ENCODE measurements around the gene ULK1.

The ULK1 gene

DNA sequence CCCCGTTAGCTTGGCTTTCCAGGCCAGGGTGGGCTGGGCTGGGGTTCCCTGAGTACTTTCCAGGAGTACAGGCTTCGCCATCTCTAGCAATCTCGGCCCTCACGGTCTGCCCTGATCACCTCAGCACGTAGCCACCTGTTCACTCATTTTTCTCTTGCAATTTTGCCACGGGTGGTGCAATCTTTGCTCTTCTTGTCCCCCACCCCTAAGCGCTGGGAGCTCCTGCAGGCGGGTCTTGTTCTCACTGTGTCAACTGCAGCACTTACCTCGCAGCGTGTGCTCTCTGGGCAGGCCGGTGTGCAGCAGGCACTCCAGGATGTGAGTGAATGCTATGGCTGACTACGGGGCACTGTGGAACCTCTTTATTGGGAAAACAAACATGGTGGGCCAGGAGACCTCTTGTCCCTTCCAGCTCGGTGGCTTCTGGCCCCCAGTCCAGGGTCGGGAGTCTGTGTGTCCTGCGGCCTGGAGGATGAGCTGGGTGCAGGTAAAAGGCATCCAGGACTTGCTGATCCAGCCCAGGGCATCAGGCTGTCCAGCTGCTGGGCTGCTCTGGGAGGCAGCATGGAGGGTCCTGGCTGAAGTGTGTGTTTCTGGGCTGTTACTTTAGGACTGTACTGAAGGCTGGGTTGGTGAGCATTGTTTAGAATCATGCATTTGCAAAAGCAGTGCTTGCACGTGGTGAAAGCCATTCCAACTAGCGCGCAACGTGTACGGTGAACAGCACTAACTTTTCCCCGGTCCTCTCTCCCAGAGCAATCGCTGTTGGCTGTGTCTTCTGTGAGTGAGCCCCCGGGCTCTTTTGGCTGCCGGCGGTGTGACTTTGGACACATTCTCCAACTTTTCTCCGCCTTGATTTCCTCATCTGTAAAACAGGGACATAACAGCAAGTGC lies 1.5 kb upstream of the ULK1 start:
- no peak for DNase-seq (ENCODE audit: low spot score)

DNA sequence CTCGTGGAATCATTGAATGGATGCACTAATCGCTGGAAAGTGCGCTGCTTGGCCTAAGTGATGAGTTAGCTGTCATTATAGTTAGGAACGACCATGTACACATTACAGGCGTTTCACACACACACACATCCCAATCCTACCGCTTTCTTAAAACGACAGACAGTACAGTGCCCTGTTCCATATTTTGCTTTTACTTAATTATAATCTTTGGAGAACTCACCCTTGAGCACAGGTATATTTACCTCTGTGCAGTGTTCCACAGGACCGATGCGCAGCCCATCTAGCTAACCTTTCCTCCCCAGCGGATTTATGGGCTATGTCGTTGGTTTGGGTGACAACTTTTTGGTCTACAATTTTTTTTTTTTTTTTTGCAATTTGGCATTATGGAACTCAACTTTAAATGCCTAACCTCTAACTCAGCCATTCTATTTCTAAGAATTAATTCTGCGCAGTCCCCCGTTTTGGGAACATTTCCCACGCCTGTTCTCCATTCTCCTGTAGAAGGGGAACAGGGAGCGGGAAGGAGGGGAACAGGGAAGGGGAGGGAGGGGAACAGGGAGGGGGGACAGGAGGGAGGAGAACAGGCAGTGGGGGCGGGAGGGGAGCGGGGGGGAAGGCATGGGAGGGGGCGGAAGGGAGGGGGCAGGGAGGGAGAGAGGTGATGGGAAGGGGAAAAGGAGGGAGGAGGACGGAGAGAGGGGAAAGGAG lies 663 bp upstream of the ULK1 start:
- no peak for DNase-seq (ENCODE audit: low spot score)

DNA sequence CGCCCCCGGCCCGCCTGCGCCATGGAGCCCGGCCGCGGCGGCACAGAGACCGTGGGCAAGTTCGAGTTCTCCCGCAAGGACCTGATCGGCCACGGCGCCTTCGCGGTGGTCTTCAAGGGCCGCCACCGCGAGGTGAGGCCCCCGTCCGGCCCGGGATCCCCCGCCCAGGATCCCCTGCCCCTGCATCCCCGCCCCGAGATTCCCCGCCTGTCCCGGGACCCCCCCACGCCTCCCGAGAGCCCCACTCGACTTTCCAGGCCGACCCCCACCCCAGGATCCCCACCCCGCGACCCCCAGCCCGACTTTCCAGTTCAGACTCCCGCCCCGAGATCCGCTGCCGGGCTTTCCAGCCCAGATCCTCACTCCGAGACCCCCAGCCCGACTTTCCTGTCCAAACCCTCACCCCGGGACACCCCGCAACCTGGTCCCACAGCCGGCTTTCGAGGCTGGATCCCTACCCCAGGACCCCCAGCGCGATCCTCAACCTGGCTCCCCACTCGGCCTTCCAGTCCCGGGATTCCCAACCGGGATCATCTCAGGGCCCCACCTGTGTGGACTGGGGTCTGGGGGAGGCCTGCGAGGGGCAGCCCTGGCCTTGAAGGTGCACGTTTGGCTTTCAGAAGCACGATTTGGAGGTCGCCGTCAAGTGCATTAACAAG lies 688 bp downstream of the ULK1 start:
- DNase-seq (ENCODE audit: low spot score), result peak; percentile 46

DNA sequence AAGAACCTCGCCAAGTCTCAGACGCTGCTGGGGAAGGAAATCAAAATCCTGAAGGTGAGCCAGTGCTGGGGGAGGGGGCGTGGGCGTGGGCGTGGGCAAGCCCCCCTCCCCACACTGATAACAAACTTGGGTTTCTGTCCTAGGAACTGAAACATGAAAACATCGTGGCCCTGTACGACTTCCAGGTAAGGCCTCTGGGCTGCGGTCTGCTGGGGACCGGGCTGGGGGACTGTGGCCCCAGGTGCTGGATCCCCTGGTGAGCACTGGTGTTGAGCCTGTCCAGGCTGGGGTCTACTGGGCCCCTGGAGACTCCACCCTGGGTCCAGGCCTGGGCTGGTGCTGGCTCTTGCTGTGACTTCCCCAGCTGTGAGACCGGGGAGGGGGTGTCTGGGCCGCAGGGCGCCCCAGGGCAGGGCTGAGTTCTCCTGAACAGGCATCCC lies 1.2 kb downstream of the ULK1 start:
- DNase-seq (ENCODE audit: low spot score), result no peak

DNA sequence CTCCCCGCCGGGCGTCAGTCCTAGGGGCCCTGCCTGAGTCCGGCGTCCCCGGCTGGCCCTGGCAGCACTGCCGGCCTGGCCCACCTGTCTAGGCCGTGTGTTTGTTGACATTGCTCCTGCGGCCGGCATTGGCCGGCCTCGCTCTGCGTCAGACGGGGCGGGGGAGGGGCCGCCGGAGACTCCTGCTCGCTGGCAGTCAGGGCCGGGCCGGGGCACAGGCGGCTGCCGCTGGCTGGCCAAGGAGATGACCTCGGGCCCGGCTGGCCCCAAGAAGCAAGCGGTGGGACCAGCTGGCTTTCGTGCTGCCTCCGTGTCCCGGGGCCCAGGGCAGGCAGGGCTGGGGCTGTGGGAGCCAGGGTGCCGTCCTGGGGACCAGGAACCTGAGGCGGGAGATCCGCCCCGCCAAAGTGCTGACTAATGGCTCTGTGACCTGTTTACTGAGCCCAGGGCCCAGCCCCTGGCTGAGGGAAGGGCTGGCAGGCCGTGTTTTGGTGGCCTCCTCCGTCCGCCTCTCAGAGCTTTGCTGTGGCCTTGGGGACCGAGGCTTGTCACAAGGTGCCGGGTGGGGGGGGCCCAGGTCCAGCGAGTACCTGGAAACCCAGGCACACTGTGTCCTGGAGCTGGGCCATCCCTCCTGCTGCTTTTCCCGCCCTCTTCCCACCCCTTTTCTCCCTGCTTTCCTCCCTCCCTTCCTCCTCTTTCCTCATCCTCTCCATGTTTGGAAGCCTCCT lies 1.8 kb downstream of the ULK1 start:
- DNase-seq (ENCODE audit: low spot score), result peak; percentile 90

DNA sequence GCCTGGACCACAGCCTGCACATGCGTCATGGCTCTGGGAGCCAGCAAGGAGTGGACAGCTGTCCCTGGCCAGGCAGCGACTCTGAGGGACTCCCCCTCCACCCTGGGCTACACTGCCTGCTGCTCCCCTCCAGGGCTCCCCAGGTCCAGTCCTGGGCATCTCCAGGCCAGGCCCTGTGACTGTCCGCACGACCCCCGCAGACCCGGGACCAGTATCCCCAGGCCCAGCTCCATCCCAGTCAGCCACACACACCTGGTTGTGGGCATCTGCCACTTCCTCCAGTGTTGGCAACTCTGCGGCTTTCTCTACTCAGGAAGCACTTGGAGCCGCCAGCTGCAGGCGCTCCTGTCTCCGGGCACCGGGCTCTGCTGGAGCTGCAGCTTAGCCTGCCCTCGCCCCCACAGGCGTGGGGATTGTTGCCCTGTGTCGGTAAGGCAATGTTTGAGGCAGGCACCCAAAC lies 2.4 kb downstream of the ULK1 start:
- DNase-seq (ENCODE audit: low spot score), result no peak

DNA sequence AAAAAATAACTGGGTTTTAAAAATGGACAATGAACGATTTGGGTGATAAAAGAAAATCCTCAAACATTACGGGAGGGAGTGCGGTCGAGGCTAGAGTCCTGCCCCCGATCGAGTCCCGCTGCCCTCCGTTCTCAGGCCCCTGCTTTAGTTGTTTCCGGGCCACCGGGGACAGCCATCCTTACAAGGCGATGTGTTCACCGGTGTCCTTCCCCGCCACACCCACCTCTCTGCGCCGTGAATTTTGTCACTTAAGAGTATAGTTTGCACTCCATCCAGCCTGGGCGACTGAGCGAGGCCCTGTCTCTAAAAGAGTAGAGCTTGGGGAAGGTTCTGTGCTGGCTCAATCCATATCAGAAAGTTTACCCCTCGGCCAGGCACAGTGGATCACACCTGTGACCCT lies 2.9 kb downstream of the ULK1 start:
- no peak for DNase-seq (ENCODE audit: low spot score)

DNA sequence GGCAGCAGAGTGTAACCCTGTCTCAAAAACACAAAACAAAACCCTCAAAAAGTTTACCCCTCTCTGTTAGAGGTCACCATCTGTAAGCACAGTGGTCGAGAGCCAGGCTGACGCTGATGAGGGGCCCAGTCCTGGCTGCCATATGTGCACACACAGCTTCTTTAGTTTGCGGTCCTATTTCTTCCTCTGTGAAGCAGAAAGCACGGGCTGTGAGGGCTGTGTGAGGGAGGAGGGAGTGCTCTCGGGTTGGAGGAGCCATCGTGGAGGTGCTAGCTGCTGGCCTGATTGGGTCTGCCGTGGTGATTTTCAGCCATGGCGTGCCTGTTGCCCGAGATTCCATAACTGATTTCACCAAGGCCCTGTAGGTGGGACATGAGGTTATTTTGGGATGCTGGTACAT lies 3.5 kb downstream of the ULK1 start:
- no peak for DNase-seq (ENCODE audit: low spot score)

DNA sequence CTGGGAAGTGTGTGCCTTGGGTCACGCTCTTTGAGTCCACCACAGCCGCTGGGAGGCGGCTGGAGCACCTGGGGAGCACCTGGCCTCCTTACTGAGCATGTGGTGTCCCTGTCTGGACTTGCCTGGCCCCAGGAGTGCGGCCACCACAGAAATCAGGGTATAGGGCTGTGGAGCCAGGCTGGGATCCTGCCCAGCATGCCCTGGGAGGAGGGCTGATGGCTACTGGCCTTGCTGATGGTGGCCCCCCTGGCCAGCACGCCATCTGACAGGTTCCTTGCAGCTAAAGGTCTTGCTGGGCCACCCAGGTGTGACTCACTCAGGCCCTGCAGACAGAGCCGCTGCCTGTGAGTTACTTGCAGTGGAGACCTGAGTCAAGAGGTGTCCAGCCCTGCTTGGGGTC lies 6.0 kb downstream of the ULK1 start:
- no peak for DNase-seq (ENCODE audit: low spot score)

DNA sequence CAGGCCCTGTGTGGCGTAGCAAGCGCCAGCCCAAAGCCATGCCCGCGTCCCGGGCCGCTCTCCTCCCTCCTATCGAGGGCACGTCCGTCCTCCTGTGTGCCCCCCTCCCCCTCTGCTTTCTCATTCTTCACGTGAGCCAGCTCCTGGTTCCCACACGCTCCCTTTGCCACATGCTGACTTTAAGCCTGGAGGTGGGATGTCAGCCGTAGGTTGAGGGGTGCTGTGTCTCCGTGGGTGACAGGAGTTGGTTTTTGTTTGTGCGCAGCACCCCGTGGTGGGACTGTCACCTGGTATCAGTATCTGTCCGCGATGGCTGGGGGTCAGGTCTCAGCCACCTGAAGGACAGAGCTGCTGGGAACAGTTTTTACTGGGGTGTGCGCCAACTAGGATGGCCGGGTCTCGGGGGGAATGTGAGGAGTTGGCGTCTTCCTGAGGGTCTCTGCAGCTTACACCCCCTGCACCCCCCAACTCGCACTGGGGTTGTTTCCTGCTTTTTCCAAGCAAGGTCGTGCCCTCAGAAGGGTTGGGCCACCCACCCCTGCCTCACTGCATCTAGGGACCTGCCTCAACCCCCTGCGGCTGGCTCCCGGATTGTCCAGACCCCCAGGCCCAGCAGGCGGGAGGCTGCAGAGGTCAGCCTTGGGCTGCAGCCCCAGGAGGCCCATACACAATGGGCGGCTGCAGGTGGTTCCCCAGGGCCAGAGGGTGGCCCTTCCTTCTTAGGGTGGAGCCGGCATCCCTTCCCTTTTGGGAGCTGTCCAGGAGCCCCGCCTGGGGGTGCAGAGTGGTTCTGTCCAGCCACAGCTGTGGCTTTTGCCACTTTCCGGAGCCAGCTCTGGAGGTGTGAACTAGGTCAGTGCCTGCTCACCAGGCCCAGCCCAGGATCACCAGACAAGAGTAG lies 7.3 kb downstream of the ULK1 start:
- no peak for DNase-seq (ENCODE audit: low spot score)

DNA sequence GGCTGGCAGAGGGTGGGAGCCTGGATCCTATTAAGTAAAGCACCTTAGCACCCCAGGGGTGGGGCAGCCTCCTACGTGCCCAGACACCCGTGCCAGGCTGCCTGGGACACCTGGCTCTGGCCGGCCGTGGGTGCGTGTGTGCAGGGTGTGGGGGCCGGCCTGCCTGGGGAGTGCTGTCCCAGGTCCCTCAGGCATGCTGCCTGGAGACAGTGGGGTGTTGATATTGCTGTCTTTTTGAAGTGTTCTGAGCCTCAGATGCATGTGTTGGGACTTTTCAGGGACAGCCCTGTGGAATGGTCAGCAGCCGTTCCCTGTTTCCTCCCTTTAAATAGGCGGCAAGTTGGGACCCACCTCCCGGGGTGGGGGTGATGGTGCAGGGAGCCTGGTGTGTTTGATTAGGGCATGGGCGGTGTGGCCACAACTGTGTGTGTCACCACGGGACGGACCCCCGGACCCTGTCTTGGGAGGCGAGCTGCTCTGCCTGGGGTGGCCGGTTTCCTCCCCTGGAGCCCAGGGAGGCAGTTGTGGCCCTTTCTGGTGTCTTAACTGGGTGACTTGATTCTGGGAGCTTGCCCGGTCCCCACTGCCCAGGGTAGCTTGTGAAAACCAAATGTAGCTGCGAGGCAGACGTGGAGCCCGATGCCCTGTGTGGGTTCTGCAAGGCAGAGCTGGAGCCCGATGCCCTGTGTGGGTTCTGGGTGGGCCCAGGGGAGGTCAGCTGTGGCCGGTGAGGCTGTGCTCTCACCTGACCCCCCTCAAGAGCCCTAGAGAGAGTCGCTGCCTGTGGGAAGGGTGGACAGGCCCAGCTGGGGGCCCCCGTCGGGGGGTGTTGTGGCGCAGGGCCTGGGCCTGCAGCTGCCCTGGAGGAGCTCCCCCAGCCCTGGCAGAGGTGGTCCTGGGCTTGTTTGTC lies 8.2 kb downstream of the ULK1 start:
- no peak for DNase-seq (ENCODE audit: low spot score)

DNA sequence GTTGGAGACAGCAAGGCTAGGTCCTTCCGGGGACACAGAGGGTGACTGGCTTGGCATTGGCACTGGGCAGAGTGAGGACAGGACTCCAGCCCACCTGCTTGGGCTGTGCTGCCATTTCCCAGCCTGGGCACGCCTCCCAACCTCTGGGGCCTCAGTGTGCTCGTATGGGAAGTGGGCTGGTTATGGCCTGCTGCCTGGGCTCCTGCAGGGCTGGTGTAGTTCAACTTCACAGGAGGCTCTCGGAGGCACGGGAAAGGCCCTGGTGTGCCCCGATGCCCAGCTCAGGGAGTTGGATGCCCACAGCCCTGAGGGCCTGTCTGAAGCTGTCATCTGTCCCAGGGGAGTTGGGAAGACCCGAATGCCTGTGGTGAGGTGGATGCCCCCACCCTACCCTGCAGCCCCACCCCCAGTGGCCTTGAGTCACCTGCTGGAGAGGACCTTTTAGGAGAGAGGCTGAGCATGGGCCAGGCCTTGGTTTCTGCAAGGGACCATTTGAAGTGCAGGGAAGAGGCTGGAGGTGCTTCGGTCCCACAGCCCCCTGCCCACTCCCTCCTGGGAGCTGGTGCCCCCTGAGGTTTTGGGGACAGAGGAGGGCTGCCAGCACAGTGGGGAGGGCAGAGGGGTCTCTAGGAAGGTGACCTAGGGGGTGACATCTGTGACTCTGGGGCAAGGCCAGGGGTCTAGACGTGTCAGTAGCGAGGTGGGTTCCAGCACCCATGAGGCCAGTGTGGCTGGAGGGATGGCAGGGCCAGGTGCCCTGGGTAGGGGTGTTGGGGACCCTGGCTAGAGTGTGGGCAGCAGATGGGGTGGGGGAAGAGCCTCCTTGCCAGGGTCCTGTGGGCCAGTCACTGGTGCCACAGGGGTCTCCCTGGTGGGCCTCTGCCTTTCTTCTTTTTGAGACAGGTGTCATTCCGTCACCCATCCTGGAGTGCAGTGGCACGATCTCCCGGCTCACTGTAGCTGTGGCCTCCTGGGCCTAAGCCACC lies 9.1 kb downstream of the ULK1 start:
- no peak for DNase-seq (ENCODE audit: low spot score)

DNA sequence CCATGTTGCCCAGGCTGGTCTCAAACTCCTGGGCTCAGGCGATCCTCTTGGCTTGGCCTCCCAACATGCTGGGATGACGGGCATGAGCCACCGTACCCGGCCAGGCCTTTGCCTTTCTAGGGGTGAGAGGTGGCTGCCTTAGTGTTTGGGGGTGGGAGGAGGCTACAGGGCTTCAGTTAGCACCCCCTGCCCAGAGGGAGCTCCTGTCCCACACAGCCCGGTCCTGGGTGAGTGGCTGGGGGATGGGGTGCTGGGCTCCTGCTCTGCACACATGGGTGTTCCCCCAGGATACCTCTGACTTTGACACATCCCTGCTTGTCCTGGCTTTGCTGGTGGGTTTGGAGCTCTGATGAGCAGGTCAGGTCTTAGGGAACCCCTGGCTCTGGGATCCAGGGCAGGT lies 9.9 kb downstream of the ULK1 start:
- no peak for DNase-seq (ENCODE audit: low spot score)

DNA sequence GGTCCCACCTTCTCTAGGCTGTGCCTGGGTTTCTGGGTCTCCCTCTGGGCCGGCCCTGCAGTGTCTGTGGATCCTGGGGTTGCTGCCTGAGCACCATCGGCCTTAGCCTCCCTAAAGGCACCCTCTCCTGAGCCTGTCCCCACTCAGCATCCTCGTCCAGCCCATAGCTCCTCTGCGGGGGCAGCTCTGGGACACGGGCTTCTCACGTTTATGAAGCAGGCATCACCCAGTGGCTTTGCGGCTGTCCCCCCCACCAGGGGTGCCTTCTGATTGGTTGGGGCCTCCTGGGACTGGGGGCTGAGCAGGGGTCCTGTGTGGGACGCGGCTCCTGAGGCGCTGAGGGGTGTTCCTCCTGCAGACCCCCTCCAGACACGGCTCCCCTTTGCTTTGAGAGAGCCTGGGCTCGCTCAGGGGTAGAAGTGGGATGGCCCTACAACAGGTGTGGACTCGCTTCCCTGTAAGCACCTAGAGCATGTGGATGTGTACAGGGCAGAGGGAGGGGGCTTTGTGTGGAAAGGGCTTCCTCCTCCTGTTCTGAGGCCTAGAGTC lies 10.7 kb downstream of the ULK1 start:
- DNase-seq (ENCODE audit: low spot score), result no peak

DNA sequence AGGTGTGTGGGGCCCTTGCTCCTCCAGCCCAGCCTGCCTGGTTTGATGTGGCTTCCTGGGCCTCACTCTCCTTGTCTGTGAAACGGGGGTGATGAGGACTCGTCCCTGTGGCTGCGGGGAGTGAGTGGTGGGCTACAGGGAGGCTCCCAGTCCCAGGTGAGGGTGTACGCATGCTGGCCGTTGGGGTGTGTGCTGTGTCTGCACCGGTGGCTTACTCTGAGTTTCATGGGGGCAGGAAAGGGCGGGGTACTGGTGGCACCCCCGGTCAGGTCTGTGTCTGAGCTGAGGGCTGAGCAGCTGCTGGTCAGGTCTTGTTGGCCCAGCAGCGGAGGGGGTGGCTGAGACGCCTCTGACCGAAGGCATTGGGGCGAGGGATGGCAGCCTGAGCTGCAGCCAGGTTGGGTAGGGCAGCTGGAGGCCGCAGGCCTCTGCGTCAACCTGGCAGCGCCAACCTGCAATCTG lies 11.2 kb downstream of the ULK1 start:
- DNase-seq (ENCODE audit: low spot score), result no peak

DNA sequence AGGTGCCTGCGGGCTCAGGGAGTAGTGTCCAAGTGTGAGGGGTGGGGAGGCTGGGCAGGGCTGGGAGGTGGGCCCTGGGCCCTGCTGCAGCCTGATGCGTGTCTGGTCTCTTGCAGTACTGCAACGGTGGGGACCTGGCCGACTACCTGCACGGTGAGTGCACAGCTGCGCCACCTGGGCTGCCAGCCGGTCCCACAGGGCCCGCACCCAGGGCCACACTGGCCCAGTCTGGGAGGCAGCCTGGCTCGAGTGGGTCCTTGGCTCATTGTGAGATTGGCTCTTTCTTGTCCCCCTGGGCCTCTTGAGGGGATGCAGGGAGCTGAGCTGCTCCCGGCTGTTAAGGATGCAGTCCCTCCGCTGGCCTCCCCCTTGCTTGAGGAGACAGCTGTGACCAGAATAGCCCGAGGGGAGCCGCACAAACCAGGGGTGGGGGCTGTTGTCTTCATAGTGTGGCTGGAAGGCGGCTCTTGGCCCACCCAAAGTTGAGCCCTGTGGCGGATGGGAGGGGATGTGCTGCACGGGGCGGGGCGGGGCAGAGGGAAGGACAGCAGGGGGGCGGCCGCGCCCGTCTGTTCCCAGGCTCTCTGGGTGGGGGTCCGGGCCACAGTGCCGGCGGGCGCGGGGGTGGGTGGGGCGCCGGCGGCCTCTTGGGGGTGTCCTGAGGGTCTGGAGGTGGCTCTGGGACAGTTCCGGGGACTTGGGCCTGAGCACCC lies 13.1 kb downstream of the ULK1 start:
- DNase-seq (ENCODE audit: low spot score), result no peak

All from hematopoietic multipotent progenitor cell treated with erythropoietin and hydrocortisone succinate and interleukin-3 and kit ligand, for 15 days (in vitro differentiated cells).